ENCODE measurements around the gene TMEM119. TPM values are rescaled to one million over a fixed set of nuclear protein-coding genes. Genes with fewer than 3 reads are reported as not detected.

Gene TMEM119
- total and polyA plus RNA-seq, 10 of the 15 experiments (the other 5 are each of a cell fraction or from before 2014, with no cell fraction given) = 0.11 to 0.44 (median 0.19) TPM; not detected in 5

GRCh38 chr12:108562348-108563135 is 35.3 kb downstream of the TMEM119 start, which contains the start of gene ISCU (continued):
- TF ChIP-seq ZBTB33 (IDR thresholded peaks at IDR 0.05) (no peak), BCL3 (IDR thresholded peaks at IDR 0.05; ENCODE audit: borderline replicate concordance, insufficient read depth, low read depth, low read length, poor library complexity, severe bottlenecking) (no peak), RB1 (IDR thresholded peaks at IDR 0.05; ENCODE audit: borderline replicate concordance) (peak; percentile 55; the same call in 1 of the 2 replicates), TBL1XR1 (IDR thresholded peaks at IDR 0.05; ENCODE audit: low read depth, low read length) (no peak; the same call in 1 of the 2 replicates), YY1 (IDR thresholded peaks at IDR 0.05; ENCODE audit: low read depth, low read length) (peak; percentile 98), ZSCAN29 (IDR thresholded peaks at IDR 0.05) (no peak; the same call in 1 of the 2 replicates), PKNOX1 (IDR thresholded peaks at IDR 0.05) (no peak)

All from GM12878 (cell line).